GM12878 (cell line): ENCODE results near the gene MB. TPM values are rescaled to one million over a fixed set of nuclear protein-coding genes. Genes with fewer than 3 reads are reported as not detected.

ENCODE experiments used
- ATAC-seq: fragments of 200-7000 bp; cut with Tn5 transposase; 3 replicates; pipeline ENCODE4 v1.9.1; 2020; ENCODE audit warnings: mild to moderate bottlenecking, moderate library complexity
- BruUV-seq: library from RNA; stranded (reverse); fragments of 400-500 nt; replicated peaks from 2 replicates; lab custom pipeline; 2021; lab: Mats Ljungman, UMichigan
- CTCF ChIA-PET: fragments of 300-600 bp; sonication (Branson Sonifier 250); formaldehyde crosslinking; extraction: SDS; loops from one replicate; lab custom pipeline; 2021; ENCODE audit warnings: inconsistent platforms; lab: Yijun Ruan, JAX
- POLR2A ChIA-PET: fragments of 350-600 bp; formaldehyde crosslinking; extraction: SDS; loops from one replicate; lab custom pipeline; 2021; ENCODE audit warnings: inconsistent platforms; lab: Charles Lee
- RAD21 ChIA-PET: fragments of 300-600 bp; sonication (Branson Sonifier 250); formaldehyde crosslinking; loops from one replicate; lab custom pipeline; 2023; ENCODE audit warnings: antibody characterized with exemption; ENCODE audit not compliant: unreplicated experiment; lab: Charles Lee
- SMC1A ChIA-PET: fragments of 300-600 bp; sonication (Branson Sonifier 250); formaldehyde crosslinking; loops from one replicate; lab custom pipeline; 2023; ENCODE audit not compliant: unreplicated experiment, uncharacterized antibody; lab: Charles Lee
- DNase-seq: peaks from one replicate; pipeline ENCODE4 v3.0.0-alpha.2; 2011; ENCODE audit warnings: low read depth, low spot score
- FAIRE-seq: peaks from 3 replicates; lab custom pipeline; 2011; peaks lifted over from hg19 to GRCh38; lab: Jason Lieb, UNC
- H2AFZ ChIP-seq: 2 replicates; pipeline ENCODE4 v1.6.0; 2011; ENCODE audit warnings: low read depth, low read length, control low read depth; ENCODE audit not compliant: control insufficient read depth
- H3K27ac ChIP-seq: 2 replicates; pipeline ENCODE4 v1.5.1; 2011; ENCODE audit warnings: control low read depth; ENCODE audit not compliant: control insufficient read depth, insufficient read depth
- H3K27me3 ChIP-seq, 2 experiments: replicated peaks in 1 of 2; 2 replicates each; pipeline versions ENCODE4 v1.6.0 to v1.6.1; 2011; ENCODE audit warnings: low read length in 1 of 2; ENCODE audit not compliant: control insufficient read depth in 2 of 2, insufficient read depth in 2 of 2
- H3K36me3 ChIP-seq, 2 experiments: 2 replicates each; pipeline ENCODE4 v1.5.1; 2011; ENCODE audit warnings: low read length in 1 of 2; ENCODE audit not compliant: control insufficient read depth in 2 of 2, insufficient read depth in 2 of 2
- H3K4me1 ChIP-seq: 2 replicates; pipeline ENCODE4 v1.6.1; 2011; ENCODE audit warnings: mild to moderate bottlenecking, low read length, moderate library complexity, mixed read lengths; ENCODE audit not compliant: control insufficient read depth, insufficient read depth
- H3K4me2 ChIP-seq: 2 replicates; pipeline ENCODE4 v1.6.0; 2011; ENCODE audit warnings: control low read depth; ENCODE audit not compliant: control insufficient read depth, insufficient read depth
- H3K4me3 ChIP-seq: fragments of 200-600 bp; sonication (generic); 2 replicates; pipeline ENCODE4 v1.5.1; 2016
- H3K79me2 ChIP-seq: 2 replicates; pipeline ENCODE4 v1.6.0; 2011; ENCODE audit warnings: low read length; ENCODE audit not compliant: control insufficient read depth, insufficient read depth
- H3K9ac ChIP-seq: 2 replicates; pipeline ENCODE4 v1.8.0; 2011; ENCODE audit warnings: low read length, control low read depth, mixed read lengths; ENCODE audit not compliant: control insufficient read depth, insufficient read depth
- H3K9me3 ChIP-seq: replicated peaks from 3 replicates; pipeline ENCODE4 v1.5.1; 2011; ENCODE audit warnings: mild to moderate bottlenecking, low read length; ENCODE audit not compliant: control insufficient read depth, insufficient read depth
- H4K20me1 ChIP-seq: 2 replicates; pipeline ENCODE4 v1.6.0; 2011; ENCODE audit not compliant: control insufficient read depth, insufficient read depth
- ASH2L ChIP-seq: fragments of 300-600, 200-600 bp; sonication (generic); IDR thresholded peaks from 2 replicates; pipeline ENCODE4 v1.6.1; 2017; ENCODE audit warnings: low read depth, mild to moderate bottlenecking, borderline replicate concordance
- BCL11A ChIP-seq: IDR thresholded peaks from 2 replicates; pipeline ENCODE4 v1.6.1; 2011; ENCODE audit warnings: low read depth, low read length
- CREB1 ChIP-seq: IDR thresholded peaks from 2 replicates; pipeline ENCODE4 v1.6.1; 2012; ENCODE audit warnings: low read depth, mild to moderate bottlenecking, inconsistent platforms
- MYB ChIP-seq: fragments of 150-350 bp; IDR thresholded peaks from 2 replicates; pipeline ENCODE4 v1.6.1; 2014; ENCODE audit warnings: mild to moderate bottlenecking, low read depth, low read length, borderline replicate concordance
- STAT1 ChIP-seq: fragments of 450-650 bp; conservative IDR thresholded peaks from 2 replicates; pipeline ENCODE4 v1.6.1; 2014; ENCODE audit warnings: antibody characterized with exemption, mild to moderate bottlenecking
- SUZ12 ChIP-seq: fragments of 200-600 bp; sonication (generic); IDR thresholded peaks from one replicate; pipeline ENCODE4 v1.6.1; 2018; ENCODE audit warnings: antibody characterized with exemption, mild to moderate bottlenecking; ENCODE audit not compliant: unreplicated experiment
- USF1 ChIP-seq: IDR thresholded peaks from 2 replicates; pipeline ENCODE4 v1.6.1; 2011; ENCODE audit warnings: borderline replicate concordance, low read depth, mild to moderate bottlenecking, moderate library complexity, mixed read lengths, low read length; ENCODE audit not compliant: insufficient read depth; ENCODE audit errors: extremely low read length
- WGBS: methylation state at CpG from one replicate; pipeline ENCODE4 v1.1.6; 2016; ENCODE audit warnings: low lambda C conversion rate; ENCODE audit not compliant: insufficient replicate concordance, insufficient coverage; ENCODE audit errors: missing lambda C conversion rate; 5-methylcytosine and 5-hydroxymethylcytosine counted together
- in situ Hi-C: fragments of 300-500 bp; cut with MboI; formaldehyde crosslinking; loops from 9 replicates; pipeline ENCODE4 v1.14.3; 2018; ENCODE audit warnings: mixed read lengths
- intact Hi-C: fragments of 100-400 bp; cut with micrococcal nuclease; formaldehyde crosslinking; loops from one replicate; pipeline ENCODE4 v1.14.2; 2022; ENCODE audit not compliant: unreplicated experiment
- polyA plus RNA-seq, 11 experiments: library from polyadenylated mRNA; depleted of rRNA in 4 of 11; unstranded in 6 of 11; stranded (reverse) in 5 of 11; fragments of >200 nt; fragmentation: Nextera tagmentation in 4 of 11; fragmentation: Illumina TruSeq in 1 of 11; extraction: Ambion mirVana in 4 of 11; extraction: Trizol in 1 of 11; gene quantifications; 1 replicate in 1 of 11; 2 replicates in 10 of 11; pipeline versions ENCODE4 v1.2.1 to v1.2.3, GENCODE V29; 2011 to 2016; ENCODE audit warnings: inconsistent platforms in 2 of 11, missing spikeins in 2 of 11, low read depth in 1 of 11
- total RNA-seq, 4 experiments: library from RNA; depleted of rRNA in 3 of 4; stranded (reverse); fragments of >200 nt in 3 of 4; fragmentation: Illumina TruSeq in 1 of 4; extraction: Trizol in 1 of 4; gene quantifications; 2 replicates each; pipeline versions ENCODE4 v1.2.1 to v1.2.3, GENCODE V29; 2013 to 2021
- TF ChIP-seq, protein P1 (sequence below): IDR thresholded peaks from 2 replicates; pipeline ENCODE4 v1.6.1; 2011; ENCODE audit warnings: low read depth, mild to moderate bottlenecking, low read length, moderate library complexity, borderline replicate concordance; ENCODE audit errors: extremely low read depth

MB gene
- total and polyA plus RNA-seq, 10 of the 15 experiments (the other 5 are each of a cell fraction or from before 2014, with no cell fraction given), result 0.09 to 0.41 (median 0.23) TPM; not detected in 3

GRCh38 chr22:35615156-35615555, 2.0 kb downstream of the MB start:
- no peaks in the 10 kb centered on the region for H3K9me3 ChIP-seq
- POLR2A ChIA-PET, result no interaction called here
- intact Hi-C loops, result no loop called here
- DNase-seq (no peak), ATAC-seq (no peak), FAIRE-seq (no peak)
- H3K4me1 ChIP-seq, result peaks cover 10% of the 10 kb centered on the region; the same call in 1 of the 2 replicates
- no peaks in the 10 kb centered on the region for H3K36me3 ChIP-seq
- CTCF ChIA-PET, result interaction anchor here (1.3 to 2.2 kb wide), 2 partner anchors 12 to 264 kb away, joined by 3 to 9 read pairs; no protein-coding TSS in a partner anchor
- WGBS, result 49% methylated on average over 6 of the region's 6 CpGs
- no peak overlapping the region for H2AFZ ChIP-seq
- no peaks in the 10 kb centered on the region for H3K79me2 ChIP-seq
- no peak overlapping the region for H3K4me2 ChIP-seq
- SMC1A ChIA-PET, result interaction anchor here (0.6 kb wide), 1 partner anchor 536 kb away, joined by 4 read pairs; no protein-coding TSS in a partner anchor
- no peak overlapping the region for H3K9ac ChIP-seq
- in situ Hi-C loops, result no loop called here
- TF ChIP-seq ASH2L (no peak), MYB (no peak), STAT1 (no peak)
- peaks cover 3% of the 10 kb centered on the region; the same call in 1 of the 2 replicates for H4K20me1 ChIP-seq
- no TSS peak for BruUV-seq
- peaks cover 2% of the 10 kb centered on the region in 2 experiments; a peak in 3 of 4 replicates for H3K27me3 ChIP-seq
- RAD21 ChIA-PET, result no interaction called here
- no peak overlapping the region for H3K4me3 ChIP-seq
- no peak overlapping the region for H3K27ac ChIP-seq

DNA sequence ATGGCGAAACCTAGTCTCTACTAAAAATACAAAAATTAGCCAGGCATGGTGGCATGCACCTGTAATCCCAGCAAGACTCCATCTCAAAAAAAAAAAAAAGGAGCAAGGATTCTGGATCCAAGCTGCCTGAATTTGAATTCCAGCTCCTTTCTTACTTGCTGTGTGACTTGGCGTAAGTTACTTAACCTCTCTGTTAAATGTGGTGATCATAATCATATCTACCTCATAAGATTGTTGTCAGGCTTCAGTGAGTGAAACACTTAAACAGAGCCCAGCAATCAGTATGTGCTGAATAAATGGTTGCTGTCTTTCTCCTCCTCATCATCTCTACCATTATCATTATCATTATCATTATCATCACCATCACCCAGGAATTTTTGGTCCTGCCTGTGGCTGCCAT, 2.7 kb downstream of the MB start:
- CTCF ChIA-PET, result interaction anchor here (0.5 kb wide), 1 partner anchor 159 kb away, joined by 3 read pairs; no protein-coding TSS in a partner anchor
- RAD21 ChIA-PET, result no interaction called here
- Histone ChIP-seq H3K4me3 (no peak overlapping the region), H3K4me1 (peaks cover 10% of the 10 kb centered on the region; the same call in 1 of the 2 replicates), H3K9ac (no peak overlapping the region), H3K9me3 (no peaks in the 10 kb centered on the region), H3K4me2 (no peak overlapping the region), H3K36me3 (no peaks in the 10 kb centered on the region), H3K79me2 (no peaks in the 10 kb centered on the region), H3K27ac (no peak overlapping the region), H3K27me3 (peaks cover 3 to 4% of the 10 kb centered on the region in 2 experiments), H4K20me1 (peaks cover 3% of the 10 kb centered on the region; the same call in 1 of the 2 replicates), H2AFZ (no peak overlapping the region)
- POLR2A ChIA-PET, result no interaction called here
- FAIRE-seq, result no peak
- SMC1A ChIA-PET, result no interaction called here
- ATAC-seq, result no peak
- WGBS, result 97% methylated on average over 2 of the region's 2 CpGs
- TF ChIP-seq SUZ12 (no peak), MYB (no peak), BCL11A (no peak), USF1 (no peak), CREB1 (no peak)
- TF ChIP-seq, protein P1, sequence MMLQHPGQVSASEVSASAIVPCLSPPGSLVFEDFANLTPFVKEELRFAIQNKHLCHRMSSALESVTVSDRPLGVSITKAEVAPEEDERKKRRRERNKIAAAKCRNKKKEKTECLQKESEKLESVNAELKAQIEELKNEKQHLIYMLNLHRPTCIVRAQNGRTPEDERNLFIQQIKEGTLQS, result no peak
- DNase-seq, result no peak
- in situ Hi-C loops (no loop called here), intact Hi-C loops (no loop called here)
- no TSS peak for BruUV-seq
